Measurements from ENCODE around the gene MYL12A.
"Not testable (repeated sequence)": the region's sequence is repeated elsewhere in the genome, so short reads cannot be mapped to it uniquely, and the experiment has no call there.

The MYL12A gene

GRCh38 chr18:3247240-3248061, at the start of gene MYL12A:
Gene MYL12A, plus strand, starts transcription at chr18:3247801. Its CDS starts 5,447 bp downstream, at chr18:3253248.
- DNase-seq: peak; percentile 88

GRCh38 chr18:3198260-3198860, 49.2 kb upstream of the MYL12A start:
- DNase-seq: not testable (repeated sequence)

GRCh38 chr18:3199942-3200645, 47.5 kb upstream of the MYL12A start:
- DNase-seq: no peak

- no peak for DNase-seq
Measured at GRCh38 chr18:3205239-3205638, 42.4 kb upstream of the MYL12A start.

DNA sequence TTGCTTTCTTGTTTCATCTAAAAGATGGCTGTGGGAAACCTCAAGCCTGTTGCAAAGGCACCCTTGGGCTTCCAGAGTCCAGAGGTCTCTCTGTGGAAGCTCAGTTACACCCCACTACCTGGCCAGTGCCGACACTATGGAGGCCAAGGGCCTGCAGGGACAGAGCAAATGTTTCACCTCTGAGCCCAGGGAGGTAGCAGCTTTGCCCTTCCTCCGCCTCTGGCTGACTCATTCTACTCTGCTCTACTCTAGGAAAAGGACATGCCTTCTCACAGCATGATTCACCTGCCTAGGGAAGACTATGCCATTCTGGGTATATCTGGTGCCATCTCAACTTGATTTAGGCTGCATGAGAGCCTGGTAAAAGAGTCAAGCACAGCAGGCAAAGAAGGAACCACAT, 40.0 kb upstream of the MYL12A start:
- DNase-seq: no peak

- DNase-seq: no peak
Measured at GRCh38 chr18:3209859-3210569, 37.6 kb upstream of the MYL12A start.

DNA sequence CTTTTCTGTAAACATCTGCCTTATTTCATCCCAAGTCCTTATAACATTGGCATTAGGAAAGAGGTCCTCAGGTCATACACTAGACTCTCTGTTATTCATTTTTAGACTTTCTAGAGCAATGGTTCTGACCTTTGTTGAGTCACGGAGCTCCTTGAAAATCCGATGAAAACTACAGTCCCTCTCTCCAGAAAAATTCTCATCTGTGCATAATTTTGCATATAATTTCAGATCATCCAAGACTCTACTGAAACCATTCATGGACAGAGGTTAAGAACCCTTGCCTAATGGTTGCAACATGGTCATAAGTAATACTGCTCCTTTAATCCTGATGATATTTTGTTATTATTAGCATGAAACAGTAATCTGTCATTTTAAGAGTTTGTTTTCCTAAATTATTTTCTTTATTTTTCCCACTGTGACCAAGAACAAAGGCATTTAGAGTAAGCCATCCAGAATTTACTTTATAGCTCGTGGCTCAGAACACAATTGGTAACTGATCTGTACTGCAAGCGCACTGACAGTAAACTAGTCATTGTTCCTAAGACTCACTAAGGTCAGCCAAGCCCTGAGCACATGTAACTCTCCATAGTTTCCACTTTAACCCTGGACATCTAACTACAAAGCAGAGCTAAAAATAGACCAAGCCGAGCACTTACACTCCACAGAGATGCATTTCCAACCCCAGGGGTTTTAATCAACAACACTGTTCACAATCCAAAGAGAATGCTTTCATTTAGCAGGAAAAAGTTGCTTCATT, 36.2 kb upstream of the MYL12A start:
- no peak for DNase-seq

DNA sequence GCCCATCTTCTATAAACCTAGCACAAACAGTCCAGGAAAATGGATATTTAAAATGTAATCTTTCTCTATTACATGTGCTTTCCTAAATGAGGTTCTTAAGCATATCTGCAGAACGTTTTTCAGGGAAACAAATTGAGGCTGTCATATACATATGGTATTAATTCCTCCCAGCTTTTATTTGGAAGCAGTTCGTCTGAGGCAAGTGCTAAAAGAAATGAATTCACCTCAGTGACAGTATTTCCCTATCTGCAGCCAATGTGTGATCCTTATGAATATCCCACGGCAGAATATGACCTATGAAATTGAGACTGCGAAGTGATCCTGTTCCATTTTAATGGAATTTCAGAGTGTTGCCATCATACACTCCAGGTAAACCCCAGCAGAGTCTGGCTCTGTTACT, 34.9 kb upstream of the MYL12A start:
- DNase-seq: no peak

DNA sequence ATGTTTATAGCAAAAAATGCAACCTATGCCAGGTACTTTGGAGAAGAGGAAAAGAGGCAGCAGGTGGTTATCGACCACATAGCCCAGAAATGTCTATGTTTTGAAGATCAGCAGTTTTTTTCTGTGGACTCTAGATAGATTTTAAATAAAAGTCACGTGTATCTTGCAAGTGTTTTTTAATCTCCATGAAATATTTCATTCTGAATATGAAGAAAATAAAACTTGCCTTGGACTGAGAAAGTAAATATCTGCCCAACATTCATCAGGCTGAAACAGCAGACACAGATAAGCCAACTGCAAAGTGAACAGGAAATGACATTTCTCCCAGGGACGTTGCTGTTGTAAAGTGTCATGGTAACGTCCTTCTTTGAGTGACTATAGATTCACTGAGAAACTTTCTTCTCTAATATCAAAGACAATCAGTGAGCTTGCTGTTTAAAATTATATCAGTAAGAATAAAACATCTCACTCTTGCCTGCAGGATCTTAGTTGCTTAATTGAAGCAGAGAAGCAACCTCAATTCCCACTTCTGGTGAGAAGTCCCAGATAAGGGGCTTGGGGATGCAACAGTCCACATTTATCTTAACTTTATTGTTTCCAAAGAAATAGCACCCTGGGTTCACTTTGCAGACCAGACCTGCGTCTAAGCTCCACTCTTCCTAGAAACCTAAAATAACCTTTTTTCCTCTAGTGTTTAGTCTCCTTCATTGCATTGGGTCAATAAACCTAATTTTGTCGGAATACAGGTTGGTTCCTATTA, 34.1 kb upstream of the MYL12A start:
- DNase-seq: no peak

DNA sequence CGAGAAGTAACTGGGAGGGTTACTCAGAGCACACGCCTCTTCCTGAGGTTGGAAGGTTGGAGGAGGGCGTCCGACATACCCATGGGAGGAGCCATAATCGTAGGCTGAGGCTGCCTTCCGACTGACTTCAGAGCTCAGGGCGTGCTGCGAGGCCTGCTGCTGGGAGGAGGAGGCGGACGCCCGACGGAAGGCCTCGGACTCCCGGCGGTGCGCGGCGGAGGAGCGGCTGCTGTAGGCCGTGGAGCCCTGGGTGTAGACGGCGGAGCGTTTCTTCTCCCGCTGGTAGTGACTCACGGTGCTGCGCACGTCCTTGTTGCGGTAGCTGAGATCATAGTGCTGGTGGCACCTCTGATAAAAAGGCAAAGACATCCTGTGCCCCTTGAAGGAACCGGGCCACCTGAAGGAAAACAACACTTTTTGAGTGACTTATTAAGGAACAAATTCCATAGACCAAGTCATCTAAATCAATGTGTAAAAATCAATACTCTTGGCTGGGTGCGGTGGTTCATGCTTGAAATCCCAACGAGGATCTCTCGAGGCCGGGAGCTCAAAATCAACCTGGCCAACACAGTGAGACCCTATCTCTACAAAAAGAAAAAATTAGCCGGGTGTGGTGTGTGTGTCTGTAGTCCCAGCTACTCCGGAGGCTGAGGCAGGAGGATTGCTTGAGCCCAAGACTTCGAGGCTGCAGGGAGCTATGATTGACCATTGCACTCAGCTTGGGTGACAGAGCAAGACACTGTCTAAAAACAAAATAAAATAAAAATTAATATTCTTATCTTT, 32.6 kb upstream of the MYL12A start:
- DNase-seq: no peak

GRCh38 chr18:3216987-3217386, 30.6 kb upstream of the MYL12A start:
- no peak for DNase-seq

DNA sequence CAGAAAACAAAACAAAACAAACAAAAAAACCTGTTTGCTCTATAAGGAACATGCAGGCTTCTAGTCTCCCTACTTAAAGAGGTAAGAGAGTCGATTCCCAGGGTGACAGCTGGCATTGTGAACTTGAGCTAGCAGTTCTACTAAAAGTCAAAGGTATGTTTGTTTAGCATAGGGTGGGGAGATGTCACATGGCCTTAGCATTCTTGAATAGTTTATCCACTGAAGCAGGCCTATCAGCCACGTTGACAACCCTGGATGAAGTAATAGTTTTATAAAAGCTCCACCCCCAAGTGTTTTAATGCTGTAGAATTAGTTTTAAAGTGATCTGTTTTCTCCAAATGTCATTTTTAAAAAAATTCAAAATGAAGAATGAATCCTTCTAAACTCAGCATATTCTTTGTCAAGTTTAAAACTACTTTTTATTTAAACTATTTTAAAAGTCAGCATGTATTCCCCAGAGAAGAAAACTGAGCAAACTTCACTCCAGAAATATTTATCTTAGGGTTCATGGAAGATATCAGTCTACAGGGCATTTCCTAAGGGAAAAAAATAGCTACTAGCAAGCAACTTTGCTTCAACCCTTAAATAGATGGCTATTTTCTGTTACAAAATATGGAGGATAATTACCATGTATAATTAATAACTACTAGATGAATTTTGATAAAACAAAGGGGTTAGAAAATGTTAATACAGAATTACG, 29.5 kb upstream of the MYL12A start:
- peak; percentile 77 for DNase-seq

GRCh38 chr18:3218819-3219218, 28.8 kb upstream of the MYL12A start:
- no peak for DNase-seq

DNA sequence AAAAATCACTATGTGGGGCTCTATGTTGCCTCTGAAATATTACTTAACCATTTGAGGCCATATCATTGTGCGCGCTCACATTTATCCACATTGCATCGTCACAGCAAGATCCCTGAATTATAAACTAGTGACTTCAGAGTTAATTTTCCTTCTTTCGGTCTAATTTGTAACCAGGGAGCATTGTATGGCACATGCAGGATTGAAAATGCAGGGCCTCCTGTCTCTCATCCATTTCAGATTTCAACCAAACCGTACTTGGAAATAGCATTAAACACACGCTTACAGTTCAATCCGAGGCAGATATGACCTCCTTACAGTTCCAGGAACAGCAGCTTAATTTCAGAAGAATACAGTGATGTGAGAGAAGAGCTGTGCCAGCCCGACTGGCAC, 28.4 kb upstream of the MYL12A start:
- DNase-seq: no peak

GRCh38 chr18:3219631-3220335, 27.8 kb upstream of the MYL12A start, which contains the start of gene MYOM1:
Gene MYOM1, minus strand, starts transcription at chr18:3219968. Its CDS starts 4,745 bp downstream, at chr18:3215223.
- DNase-seq: no peak

GRCh38 chr18:3220868-3221267, 26.7 kb upstream of the MYL12A start:
- not testable (repeated sequence) for DNase-seq

- no peak for DNase-seq
Measured at GRCh38 chr18:3221496-3221895, 26.1 kb upstream of the MYL12A start.

DNA sequence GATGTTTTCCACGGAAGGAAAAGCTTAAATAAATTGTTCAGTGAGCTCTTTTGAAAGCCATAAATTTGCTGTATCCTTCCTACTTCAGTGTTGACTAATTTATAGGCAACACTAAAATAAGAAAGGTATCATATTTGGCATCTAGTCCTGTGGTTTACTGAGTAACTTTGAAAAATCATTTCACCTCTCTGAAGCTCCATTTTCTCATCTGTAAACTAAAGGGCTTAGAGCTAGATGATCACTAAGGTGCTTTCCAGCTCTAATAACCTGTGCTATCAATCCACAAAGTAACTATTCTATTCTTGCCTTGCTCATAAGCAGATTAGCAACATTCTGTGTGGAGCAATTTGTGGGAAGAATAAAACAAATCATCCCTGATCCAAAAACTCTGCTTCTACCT, 24.2 kb upstream of the MYL12A start:
- DNase-seq: no peak

- DNase-seq: no peak
Measured at GRCh38 chr18:3224223-3224622, 23.4 kb upstream of the MYL12A start.
